ENCODE data around the gene ETFB.
A peak's percentile ranks its signal among the peaks of the same experiment; 100 is the strongest.

ETFB gene

DNA sequence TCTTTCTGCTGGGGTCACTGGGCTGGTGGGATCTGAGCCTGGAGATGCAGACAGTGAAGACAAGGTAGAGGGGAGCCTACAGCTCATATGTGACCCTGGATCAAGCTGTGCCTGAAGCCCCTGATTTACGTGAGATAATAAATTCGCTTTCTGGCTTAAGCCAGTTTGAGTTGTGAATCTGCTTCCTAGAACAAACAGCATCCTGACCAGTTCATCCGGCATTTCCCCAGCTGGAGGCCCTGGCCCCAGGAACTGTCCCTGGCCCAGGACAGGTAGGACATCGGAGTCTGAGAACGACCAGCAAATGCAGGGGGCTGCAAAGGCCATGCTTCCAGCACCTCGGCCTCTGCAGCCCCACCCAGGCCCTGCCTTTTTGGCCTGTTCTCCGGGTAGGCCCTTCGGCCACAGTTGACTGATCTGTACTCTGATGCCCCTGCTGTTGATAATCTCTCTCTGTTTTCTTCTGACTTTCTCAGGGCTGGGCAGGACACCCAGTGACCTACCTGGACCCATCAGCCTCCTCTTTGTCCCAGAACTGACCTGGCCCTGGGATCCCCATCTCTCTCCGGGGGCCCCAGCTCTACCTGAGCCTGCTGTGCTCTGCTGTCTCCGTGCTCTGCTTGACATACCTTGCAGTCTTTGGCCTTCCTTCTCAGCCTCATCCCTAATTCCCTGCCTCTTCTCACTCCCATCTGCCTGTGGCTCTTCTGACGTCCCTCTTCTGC, 14.8 kb downstream of the ETFB start:
- no peak for DNase-seq

DNA sequence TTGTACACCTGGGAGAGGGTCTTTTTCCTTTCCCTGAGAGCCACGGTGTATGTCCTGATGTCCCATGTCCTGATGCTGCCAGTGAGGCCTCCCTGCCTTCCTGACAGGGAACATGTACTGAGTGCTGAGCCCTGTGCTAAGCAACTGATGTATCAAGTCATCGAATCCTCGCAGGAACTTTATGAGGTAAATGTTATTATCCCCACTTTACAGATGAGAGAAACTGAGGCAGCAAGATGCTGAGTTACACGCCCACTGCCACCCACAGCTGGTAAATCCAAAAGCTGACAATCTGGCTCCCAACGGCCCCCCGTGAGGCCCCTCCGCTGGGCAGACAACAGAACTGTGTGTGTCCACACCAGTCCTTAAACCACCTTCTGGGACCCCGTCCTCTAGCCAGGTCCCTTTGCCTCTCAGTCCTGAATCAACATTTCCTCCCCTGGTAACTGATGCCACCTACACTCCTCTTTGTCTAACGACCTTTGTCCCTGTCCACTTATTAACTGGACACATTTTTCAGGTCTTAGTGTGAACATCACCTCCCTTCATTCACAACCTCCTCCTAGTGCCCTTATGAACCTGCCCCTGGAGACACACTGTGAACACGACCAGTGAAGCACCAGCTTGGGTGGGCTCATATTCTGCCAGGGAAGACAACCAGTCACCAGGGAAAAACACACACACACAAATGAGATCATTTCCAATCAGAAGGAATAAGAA, 18.8 kb downstream of the ETFB start:
- DNase-seq, result no peak

DNA sequence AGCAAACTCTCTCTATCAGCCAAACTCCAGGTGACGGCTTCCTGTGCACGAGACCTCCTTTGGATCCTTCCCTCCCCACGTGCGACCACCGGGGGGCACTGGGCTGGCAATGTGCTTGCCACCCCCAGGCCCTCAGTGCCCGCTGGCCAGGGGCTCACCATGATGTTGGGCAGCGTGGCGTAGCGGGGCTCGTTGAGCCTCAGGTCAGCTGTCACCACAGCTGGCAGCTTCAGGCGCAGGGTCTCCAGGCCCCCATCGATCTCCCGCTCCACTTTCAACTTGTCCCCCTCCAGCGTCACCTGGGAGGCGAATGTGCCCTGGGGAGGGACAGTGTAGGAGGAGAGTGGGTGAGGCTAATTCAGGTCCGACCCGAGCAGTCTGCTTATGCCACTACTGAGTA, 19.4 kb downstream of the ETFB start:
- DNase-seq, result no peak

DNA sequence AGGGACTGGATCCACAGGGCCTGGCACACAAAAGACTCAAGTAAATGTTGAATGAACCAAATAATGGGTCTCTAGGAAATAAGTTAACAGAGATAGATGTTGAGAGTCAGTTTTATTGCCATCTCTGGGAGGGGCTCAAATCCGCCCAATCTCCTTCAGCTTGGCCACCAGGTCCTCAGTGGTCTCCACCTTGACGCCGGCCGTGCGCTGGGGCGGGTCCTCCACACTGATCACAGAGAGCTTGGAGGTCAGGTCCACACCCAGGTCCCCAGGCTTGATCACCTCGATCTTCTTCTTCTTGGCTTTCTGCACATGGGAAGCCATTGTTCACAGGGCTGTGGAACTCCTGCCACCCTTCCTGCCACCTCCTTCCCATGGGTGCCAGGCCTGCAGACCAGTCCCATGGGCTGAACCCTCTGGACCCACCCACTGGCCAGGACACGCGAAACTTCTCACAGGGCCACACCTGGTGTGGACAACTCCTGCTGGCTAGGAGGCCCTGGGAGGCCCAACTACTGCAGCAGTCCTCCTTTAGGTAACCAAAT, 21.0 kb downstream of the ETFB start:
- DNase-seq, result no peak

DNA sequence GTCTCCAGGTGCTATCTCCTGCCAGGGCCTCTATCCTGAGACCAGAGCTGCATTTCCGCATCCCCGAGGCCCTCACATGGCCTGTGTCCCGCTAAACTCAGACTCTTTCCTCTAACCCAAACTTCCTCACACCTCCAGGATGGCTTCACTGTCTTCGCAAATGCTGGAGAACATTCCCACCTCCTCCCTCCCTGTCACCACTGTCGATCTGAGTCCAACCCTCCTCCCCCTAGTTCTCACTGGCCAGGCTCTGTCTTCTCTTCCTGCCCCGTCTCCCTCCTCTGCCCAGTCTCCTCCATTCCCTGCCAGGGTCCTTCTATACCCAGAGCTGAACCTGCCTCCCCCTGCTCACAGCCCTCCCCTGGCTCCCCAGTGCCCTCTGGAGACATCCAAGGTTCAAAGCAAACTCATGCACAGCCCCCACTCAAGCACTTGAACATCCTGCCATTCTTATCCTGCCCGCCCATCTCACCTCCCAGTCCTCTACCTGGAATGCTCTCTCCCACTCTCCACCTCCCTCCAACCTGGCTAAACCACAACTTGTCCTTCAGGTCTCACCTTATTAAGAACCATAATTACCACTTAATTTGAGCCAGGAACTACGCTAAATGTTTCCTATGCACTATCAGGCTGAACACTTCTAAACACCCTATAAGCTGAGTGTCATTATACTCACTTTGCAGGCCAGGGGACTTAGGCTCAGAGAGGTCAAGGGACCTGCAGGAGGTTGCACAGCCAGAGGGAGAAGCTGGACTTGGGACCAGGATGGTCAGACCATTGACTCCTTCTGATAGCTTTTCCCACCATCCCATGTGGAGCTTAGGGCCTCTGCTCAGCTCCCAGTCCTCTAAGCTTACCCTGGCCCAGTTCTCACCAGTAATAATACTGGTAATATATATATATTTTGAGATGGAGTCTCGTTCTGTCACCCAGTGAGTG, 23.3 kb downstream of the ETFB start:
- DNase-seq, result no peak

DNA sequence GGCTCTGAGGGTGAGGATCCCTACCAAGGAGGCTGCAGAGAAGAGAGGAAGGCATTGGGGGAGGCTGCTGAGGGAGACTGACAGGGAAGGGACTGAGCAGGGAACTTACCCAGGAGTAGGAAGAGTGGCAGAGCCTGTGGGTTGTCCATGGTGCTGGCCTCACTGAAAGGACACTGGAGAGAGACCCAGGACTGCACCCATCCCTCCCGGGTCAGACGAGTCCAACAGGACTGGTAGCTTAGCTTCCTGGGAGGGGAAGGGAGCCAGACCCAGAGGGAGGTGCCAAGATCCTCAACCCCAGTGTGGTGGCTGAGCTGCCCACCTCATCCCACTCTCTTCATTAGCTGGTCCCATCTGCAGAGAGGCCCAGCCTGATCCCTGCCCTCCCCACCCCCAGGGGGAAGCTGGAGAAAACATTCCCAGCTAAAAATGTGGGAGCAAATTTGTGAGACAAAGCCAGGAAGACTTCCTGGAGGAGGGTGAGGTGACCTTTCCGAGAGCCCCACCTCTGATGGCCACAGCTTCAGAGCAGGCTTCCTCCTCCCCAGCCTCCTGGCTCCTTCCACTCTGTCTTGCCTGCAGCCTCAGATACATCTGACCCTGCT, 24.1 kb downstream of the ETFB start, which contains the start of gene VSIG10L:
VSIG10L (minus strand) TSS at position 164 of the 605 bp plus-strand sequence; CDS start at position 149, 15 bp downstream.
- DNase-seq, result no peak

DNA sequence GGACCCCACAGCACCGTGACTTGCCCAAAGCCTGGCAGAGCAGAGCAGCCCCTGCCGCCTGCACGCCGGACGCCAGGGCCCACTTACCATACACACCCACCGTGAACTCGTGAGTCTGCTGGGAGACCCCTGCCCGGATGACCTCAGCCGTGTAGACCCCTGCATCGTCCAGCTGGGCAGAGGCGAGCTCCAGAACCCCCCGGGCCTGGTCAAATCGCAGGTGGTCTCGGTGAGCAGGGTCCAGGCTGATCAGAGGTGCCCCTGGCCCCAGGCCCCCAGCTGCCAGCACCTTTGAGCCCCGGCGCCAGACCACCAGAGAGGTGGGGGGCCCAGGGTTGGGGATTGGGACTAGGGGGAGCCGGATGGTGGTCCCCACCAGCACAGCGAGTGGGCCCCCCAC, 25.1 kb downstream of the ETFB start:
- no peak for DNase-seq

DNA sequence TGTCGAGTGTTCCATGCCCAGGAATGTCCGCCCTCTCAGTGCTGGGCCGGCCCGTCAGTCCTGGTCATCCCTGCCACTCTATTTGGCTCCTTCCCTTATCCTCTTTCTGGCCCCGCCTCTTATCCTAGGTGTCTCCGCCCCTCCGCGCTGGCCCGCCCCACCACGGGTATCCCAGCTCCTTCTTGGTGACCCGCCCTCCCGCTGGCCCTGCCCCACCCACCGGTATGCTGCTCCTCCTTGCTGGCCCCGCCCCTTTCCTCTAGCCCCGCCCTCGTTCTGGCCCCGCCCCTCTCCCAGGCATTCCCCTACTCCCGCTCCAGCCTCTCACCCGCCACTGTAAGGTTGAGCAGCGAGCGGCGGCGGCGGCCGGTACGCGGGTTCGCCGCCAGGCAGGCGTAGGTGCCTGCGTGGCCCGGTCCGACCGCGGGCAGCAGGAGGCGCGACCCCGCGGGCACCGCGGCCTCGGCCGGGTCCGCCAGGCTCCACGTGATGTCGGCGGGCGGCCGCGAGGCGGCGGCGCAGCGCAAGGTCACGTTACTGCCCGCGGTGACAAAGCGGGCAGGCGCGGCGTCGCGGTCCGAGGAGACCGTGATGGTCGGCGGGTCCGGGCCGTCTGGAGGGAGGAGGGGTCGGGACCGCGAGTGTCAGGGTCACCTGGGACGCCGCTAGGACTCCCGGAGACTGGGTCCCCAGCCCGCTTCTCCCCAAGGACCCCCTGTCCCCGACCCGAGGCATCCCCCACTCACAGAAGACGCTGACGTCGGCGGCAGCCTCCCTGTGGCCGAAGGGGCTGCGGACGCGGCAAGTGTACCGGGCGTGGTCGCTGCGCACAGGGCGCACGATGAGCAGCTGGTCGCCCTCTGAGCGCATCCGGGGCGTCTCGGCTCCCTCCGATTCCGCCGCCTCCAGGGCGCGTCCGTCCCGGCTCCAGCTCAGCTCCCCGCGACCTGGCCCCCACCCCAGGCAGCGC, 26.2 kb downstream of the ETFB start:
- peak; percentile 64 to 92 (median 80) for DNase-seq

DNA sequence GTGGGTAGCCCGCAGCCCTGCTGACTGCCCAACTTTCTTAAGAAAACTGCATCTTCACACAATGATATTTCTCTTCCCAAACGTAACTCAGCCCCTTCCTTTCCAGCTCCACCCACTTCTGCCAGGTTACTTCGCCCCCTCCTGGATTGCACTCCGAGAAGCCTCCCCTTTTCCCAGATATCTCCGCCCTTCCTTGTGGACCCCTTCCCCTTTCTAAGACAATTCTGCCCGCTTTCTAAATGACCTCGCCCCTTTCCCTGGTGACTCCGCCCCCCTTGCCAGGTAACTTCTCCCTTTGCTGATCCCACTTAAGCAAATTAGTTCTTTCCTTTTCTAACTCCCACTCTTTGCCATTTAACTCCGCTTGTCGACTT, 26.9 kb downstream of the ETFB start:
- no peak for DNase-seq

DNA sequence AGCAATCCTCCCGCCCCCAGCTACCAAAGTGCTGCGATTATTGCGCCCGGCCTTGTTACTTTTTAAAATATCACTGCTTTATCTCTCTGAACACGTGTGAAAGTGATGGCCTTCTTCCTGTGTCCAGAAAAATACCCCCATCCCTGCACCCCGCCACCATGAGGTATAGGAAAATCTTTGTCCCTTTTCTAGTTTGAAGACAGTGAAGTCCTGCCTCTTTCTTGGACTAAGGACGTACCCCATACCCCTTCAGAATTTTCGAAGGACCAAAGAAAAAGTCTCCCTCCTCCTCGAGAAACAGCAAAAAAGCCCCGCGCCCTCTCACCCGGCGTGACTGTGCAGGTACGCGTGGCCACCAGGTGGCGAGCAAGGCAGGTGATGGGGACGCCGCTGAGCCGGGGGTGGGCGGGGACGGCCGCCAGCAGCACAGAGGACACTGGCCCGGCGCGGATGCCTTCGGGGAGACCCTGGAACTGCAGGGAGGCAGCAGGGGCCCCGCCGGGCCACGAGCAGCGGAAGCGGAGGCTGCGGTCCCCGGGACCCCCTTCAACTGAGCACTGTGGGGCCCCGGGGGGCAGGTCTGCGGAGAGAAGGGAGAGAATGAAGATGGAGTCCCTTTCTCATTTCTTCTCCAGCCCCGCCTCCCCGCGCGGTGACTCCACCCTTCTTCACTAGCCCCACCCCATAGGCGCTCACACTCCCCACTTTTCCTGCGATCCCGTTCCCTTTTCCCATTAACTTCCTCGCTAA, 27.4 kb downstream of the ETFB start:
- DNase-seq, result peak; percentile 68 to 81 (median 78)

DNA sequence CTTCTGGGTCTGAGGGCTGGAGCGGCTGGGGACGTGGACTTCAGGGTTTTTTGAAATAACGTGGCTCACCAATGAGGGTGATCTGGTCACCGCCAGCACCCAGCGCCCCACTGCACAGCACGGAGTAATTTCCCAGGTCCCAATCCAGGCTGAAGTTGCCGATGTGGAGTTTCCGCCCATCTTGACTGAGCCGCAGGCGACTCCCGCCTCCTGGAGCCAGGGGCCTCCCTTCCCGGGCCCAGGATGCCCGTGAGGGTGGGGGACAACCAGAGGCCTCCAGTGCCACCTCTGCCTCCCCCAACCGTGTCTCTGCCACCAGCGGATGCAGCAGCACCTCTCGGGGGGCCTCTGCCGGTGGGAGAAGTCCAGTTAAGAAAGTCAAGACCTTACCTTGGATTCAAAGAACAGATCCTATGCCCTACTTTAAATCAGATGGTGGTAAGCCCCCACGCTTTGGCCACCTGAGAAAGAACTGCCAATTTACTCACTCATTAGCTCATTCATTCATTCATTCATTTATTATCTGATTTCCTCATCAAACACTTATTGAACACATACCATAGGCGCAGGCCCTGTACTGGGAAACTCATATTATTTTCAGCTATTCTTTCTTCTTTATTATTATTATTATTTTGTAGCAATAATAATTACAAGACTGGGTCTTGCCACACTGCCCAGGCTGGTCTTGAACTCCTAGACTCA, 28.2 kb downstream of the ETFB start:
- no peak for DNase-seq

DNA sequence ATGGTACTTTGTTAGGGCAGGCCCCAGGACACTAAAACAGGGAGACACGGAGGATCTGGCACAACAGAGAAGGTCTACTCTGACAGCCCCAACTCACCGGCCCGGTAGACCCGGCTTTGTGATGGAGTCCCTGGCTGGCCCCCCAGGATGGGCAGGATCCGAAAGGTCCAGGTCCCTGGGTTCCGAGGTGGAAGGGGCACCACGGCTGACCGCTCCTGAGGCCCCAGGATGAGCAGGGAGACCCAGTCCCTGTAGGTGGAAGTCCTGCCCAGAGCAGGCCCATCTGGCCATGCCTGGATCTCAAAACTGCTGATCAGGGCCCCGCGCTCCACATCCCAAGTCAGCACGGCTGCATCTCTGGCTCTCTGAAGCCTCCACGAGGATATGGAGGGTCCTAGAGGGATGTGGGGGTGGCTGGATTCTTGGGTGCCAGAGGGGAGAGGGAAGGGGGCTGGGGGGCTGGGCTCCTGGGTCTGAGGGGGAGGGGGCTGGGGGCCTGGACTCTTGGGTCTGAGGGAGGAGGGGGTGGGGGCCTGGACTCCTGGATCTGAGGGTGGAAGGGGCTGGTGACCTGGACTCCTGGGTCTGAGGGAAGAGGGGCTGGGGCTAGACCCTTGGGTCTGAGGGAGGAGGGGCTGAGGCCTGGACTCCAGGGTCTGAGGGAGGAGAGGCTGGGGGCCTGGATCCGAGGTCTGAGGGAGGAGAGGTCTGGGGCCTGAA, 28.9 kb downstream of the ETFB start:
- DNase-seq, result no peak

DNA sequence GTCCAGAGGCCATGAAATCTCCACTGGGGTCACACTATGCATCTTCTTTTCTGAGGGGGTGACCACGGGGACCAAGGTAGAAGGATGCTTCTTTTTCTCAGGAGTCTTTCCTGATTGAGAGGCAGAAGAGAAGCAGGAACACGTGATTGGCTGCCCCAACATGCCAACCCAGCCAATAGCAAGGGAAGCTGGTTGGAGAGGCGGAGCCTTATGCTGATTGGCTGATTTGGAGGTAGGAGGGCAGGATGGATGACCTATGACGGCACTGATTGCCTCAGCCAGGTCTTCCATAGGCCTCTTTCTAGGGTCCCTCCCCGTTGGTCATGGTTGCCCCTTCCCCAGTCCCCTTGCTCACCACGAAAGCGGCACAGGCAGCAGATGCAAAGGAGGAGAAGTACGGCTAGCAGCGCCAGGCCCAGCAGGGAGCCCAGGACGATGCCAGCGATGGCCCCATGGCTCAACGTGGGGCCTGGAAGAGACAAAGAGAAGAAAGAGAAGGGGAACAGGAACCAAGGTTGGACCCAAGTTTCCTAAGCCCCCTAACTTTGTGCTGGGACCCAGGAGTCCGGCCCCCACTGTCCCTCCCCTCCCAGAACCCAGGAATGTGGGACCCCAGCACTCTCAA, 32.2 kb downstream of the ETFB start:
- no peak for DNase-seq

DNA sequence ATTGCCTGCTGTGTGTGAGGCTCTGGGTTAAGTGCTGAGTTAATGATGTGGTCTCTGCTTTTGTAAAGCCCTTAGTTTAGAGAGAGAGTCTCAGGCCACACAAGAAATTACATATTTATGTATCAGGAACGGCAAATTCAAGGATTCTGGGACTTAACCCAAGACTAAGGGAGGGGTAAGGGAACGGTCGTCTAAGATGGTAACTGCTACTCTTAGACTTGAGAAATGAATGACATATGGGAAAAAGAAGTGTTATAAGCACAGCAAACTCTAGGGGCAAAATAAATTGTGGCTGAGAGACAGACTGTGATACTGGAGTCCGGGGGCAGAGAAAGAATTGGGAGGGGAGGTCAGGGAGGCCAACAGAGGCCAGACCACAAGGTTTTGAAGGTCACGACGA, 34.5 kb downstream of the ETFB start:
- DNase-seq, result no peak

DNA sequence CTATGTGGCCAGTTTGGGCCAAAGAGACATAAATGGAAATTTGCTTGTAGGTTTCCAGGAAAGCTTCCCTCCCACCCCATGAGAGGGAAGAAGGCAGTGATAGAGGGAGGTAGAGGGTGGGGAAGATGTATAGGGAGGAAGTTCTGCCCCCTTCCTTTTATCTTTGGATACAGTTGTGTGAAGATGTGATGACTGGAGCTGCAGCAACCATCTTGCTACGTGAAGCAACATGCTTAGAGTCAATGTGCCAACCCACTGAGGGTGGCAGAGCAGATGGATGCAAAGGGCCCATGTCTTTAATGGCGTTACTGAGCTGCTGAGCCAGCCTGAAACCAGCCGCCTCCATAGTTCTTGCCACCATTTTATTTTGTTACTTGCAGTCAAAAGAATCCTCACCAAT, 35.0 kb downstream of the ETFB start:
- DNase-seq, result no peak

DNA sequence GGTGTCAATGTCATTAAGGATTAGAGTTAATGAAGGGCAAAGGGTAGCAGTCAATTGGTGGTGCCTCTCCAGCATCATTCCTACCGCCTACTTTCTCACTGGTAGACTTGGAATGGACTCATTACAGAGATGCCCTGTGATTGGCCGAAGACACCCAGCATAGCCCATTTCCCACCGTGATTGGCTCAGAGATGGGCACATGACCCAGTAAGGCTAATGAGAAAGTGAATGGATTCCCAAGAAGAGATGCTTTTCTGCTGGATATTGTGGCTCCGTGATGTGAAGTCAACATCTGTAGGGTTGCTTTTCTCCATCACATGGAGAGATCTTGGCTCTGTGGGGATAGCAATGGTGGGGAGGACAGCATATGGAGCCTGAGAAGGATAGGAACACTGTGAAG, 35.8 kb downstream of the ETFB start:
- no peak for DNase-seq

DNA sequence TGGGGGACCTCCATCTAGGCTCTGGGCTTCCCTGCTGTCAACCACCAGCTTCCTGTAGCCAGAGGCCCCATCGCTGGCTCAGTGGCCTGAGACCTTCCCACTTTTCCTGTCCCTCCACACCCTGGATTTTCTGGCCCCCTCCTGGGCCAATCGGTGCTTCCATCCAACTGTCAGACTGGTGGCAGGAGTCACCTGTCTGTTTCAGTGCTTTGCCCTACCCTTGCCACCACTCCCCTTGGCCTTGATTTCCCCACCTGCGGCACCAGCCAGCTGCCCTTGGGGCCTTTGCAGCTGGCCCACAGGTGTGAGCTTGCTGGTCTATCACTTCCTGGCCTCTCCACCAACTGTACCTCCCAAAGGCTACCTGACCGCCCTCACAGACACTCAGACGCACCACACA, 36.8 kb downstream of the ETFB start:
- DNase-seq, result no peak

DNA sequence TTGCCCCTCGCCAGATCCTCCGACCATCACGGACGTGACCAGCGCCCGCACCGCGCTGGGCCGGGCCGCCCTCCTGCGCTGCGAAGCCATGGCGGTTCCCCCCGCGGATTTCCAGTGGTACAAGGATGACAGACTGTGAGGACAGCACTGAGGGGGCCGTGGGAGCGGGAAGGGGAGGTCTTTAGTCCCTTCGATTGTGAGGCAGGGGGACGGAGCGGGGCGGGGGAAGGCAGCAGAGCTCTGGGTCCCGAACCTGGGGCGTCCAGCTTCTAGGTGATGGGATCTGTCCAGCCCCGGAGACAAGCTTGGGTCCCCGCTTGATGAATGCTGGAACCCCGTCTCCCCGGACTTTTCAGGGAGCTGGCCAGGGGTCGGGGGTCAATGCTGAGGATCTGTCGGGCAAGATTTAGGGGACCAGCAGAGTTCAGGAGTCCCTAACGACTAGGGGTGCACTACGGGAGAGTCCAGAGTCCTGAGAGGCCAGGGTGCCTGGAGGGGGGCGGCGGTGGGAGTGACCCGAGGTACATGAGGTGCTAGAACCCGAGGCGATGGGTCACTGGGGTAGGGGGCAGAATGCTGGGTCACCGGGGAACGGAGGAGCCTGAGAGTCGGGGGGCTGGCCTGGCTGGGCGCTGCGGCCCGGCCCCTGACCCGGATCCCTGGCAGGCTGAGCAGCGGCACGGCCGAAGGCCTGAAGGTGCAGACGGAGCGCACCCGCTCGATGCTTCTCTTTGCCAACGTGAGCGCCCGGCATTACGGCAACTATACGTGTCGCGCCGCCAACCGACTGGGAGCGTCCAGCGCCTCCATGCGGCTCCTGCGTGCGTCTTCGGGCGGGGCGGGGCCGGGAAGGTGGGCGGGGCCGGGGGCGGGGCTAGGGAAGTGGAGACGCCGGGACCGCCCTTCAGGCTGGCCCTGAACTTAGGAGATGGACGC, 38.9 kb downstream of the ETFB start:
- DNase-seq, result peak in 2 of 4 experiments; percentile 21 to 30
